Astrocyte (in vitro differentiated cells and primary cell): Measurements from ENCODE around the gene GLRA3.

Experiments used
- CTCF ChIP-seq: IDR thresholded peaks from 2 replicates; pipeline ENCODE4 v1.5.1; 2011; ENCODE audit warnings: low read depth, mild to moderate bottlenecking, inconsistent platforms, low read length, moderate library complexity; ENCODE audit not compliant: insufficient read depth
- EZH2 ChIP-seq: IDR thresholded peaks from 2 replicates; pipeline ENCODE4 v1.6.1; 2012; ENCODE audit warnings: mild to moderate bottlenecking, low read length, inconsistent platforms; ENCODE audit not compliant: insufficient read depth

GRCh38 chr4:174686826-174687225, 142.2 kb downstream of the GLRA3 start:
- TF ChIP-seq EZH2 (no peak), CTCF (no peak)
